HCT116 (cell line): ENCODE data around the gene ECSCR.
"Not testable (repeated sequence)": the region's sequence is repeated elsewhere in the genome, so short reads cannot be mapped to it uniquely, and the experiment has no call there.

Experiments used
- POLR2AphosphoS5 ChIP-seq: IDR thresholded peaks from 2 replicates; pipeline ENCODE4 v1.6.1; 2011; ENCODE audit warnings: mild to moderate bottlenecking, low read depth, low read length, moderate library complexity
- ZBTB33 ChIP-seq: IDR thresholded peaks from 2 replicates; pipeline ENCODE4 v1.6.1; 2011; ENCODE audit warnings: mild to moderate bottlenecking, low read length, moderate library complexity; ENCODE audit not compliant: insufficient replicate concordance; ENCODE audit errors: extremely low read depth

- not testable (repeated sequence) for TF ChIP-seq ZBTB33, POLR2AphosphoS5
Measured at GRCh38 chr5:139409116-139409515, 53.4 kb downstream of the ECSCR start.
